ENCODE measurements around the gene TRAF3IP1. TPM values are rescaled to one million over a fixed set of nuclear protein-coding genes. Genes with fewer than 3 reads are reported as not detected.

Gene TRAF3IP1
- total RNA-seq, 3 donors from 2014 or later, result 13.3 to 37.5 (median 16.3) TPM

- intact Hi-C loops (cut with DNase I, micrococcal nuclease), result loop anchor here in 1 of 2 donors (10.0 kb wide), 1 partner anchor 83 kb away; no protein-coding TSS in a partner anchor
- Histone ChIP-seq H3K4me3 (no peak overlapping the region), H3K4me1 (ENCODE audit: low read depth) (no peaks in the 10 kb centered on the region), H3K9me3 (no peaks in the 10 kb centered on the region), H3K36me3 (ENCODE audit: low read depth) (no peaks in the 10 kb centered on the region)
- no peak for DNase-seq
- TF ChIP-seq, protein P1, sequence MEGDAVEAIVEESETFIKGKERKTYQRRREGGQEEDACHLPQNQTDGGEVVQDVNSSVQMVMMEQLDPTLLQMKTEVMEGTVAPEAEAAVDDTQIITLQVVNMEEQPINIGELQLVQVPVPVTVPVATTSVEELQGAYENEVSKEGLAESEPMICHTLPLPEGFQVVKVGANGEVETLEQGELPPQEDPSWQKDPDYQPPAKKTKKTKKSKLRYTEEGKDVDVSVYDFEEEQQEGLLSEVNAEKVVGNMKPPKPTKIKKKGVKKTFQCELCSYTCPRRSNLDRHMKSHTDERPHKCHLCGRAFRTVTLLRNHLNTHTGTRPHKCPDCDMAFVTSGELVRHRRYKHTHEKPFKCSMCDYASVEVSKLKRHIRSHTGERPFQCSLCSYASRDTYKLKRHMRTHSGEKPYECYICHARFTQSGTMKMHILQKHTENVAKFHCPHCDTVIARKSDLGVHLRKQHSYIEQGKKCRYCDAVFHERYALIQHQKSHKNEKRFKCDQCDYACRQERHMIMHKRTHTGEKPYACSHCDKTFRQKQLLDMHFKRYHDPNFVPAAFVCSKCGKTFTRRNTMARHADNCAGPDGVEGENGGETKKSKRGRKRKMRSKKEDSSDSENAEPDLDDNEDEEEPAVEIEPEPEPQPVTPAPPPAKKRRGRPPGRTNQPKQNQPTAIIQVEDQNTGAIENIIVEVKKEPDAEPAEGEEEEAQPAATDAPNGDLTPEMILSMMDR (IDR thresholded peaks at IDR 0.05), result no peak
- no peak for ATAC-seq
Observed at GRCh38 chr2:238337846-238338245, 17.5 kb downstream of the TRAF3IP1 start.

DNA sequence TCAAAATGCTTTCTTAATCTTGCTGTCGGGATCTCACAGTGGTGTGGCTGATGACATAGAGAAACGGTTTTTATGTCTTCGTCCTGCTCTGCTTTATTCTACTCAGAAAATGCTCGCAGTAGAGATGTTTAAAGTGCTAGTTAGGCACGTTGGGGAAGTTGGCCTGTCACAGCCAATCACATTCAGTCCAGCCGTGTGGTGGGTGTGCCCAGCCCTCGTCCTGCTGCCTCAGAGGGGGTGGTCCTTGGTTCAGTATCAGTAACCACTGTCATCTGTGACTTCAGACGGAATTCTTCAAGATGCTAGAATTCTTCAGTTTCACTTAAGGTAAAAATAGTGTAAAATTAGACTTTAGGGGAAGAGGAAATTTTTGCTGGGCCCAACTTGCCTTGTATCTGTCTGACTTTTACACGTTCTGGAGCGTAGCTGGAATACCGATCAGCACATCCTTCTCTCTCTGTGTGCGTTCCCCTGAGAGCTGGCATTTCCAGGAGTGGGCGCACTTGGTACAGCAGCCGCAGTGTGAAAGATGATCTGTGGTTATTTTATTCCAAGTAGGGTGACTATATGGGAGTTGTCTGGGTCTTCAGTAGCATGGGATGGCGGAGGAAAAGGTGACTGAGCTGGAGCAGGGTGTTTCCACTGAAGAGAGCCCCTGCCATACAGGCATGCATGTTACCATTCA is 18.5 kb downstream of the TRAF3IP1 start:
- H3K4me1 ChIP-seq (ENCODE audit: low read depth), result no peaks in the 10 kb centered on the region
- DNase-seq (no peak), ATAC-seq (no peak)
- intact Hi-C loops (cut with DNase I, micrococcal nuclease), result loop anchor here in 1 of 2 donors (10.0 kb wide), 1 partner anchor 84 kb away; no protein-coding TSS in a partner anchor
- TF ChIP-seq, protein P1 (IDR thresholded peaks at IDR 0.05), result no peak
- no peaks in the 10 kb centered on the region for H3K9me3 ChIP-seq
- H3K36me3 ChIP-seq (ENCODE audit: low read depth), result no peaks in the 10 kb centered on the region
- H3K4me3 ChIP-seq, result no peak overlapping the region

DNA sequence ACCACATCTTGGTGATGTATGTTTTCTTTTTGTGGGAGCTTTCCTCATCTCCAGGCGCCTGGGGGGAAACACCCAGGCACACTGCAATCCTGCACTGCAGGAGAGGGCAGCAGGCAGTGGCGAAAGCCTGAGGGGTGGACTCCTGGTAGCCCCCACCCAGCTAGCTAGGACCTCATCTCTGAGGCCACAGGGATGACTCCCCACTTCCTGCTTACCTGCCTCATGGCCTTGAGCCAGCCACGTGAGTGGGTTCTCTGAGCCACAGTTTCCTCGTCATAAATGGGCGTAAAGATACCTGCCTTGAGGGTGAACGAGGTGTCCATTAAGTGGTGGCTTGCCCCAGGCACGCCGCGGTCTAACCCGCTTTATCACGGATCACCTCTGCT is 19.1 kb downstream of the TRAF3IP1 start:
- TF ChIP-seq, protein P1 (IDR thresholded peaks at IDR 0.05), result no peak
- H3K4me1 ChIP-seq (ENCODE audit: low read depth), result no peaks in the 10 kb centered on the region
- intact Hi-C loops (cut with DNase I, micrococcal nuclease), result loop anchor here in 1 of 2 donors (10.0 kb wide), 1 partner anchor 85 kb away; no protein-coding TSS in a partner anchor
- no peak overlapping the region for H3K4me3 ChIP-seq
- DNase-seq (peak in 2 of 3 donors; percentile 59 to 71), ATAC-seq (peak; percentile 72)
- no peaks in the 10 kb centered on the region for H3K9me3 ChIP-seq
- no peaks in the 10 kb centered on the region for H3K36me3 ChIP-seq (ENCODE audit: low read depth)

- Histone ChIP-seq H3K4me1 (ENCODE audit: low read depth) (no peaks in the 10 kb centered on the region), H3K9me3 (no peaks in the 10 kb centered on the region), H3K4me3 (no peak overlapping the region), H3K36me3 (ENCODE audit: low read depth) (no peaks in the 10 kb centered on the region)
- DNase-seq, result peak in 2 of 3 donors; percentile 47 to 54
- intact Hi-C loops (cut with DNase I, micrococcal nuclease), result loop anchor here in 1 of 2 donors (10.0 kb wide), 1 partner anchor 85 kb away; no protein-coding TSS in a partner anchor
- peak; percentile 86 for ATAC-seq
- TF ChIP-seq, protein P1 (IDR thresholded peaks at IDR 0.05), result no peak
Observed at GRCh38 chr2:238339814-238340213, 19.5 kb downstream of the TRAF3IP1 start.

- no peak for DNase-seq
- Histone ChIP-seq H3K4me1 (ENCODE audit: low read depth) (no peaks in the 10 kb centered on the region), H3K36me3 (ENCODE audit: low read depth) (no peaks in the 10 kb centered on the region), H3K4me3 (no peak overlapping the region), H3K9me3 (no peaks in the 10 kb centered on the region)
- TF ChIP-seq, protein P1 (IDR thresholded peaks at IDR 0.05), result no peak
- intact Hi-C loops (cut with DNase I, micrococcal nuclease), result no loop called here
- ATAC-seq, result no peak
Observed at GRCh38 chr2:238341536-238341935, 21.2 kb downstream of the TRAF3IP1 start.
